GM19468 (cell line): Measurements from ENCODE around the gene FBXO24.

Experiments used
- ATAC-seq: cut with Tn5 transposase; IDR thresholded peaks from one replicate; pipeline ENCODE4 v1.9.1; 2021; ENCODE audit warnings: mild to moderate bottlenecking, moderate library complexity, moderate number of reproducible peaks; ENCODE audit not compliant: unreplicated experiment; ENCODE audit errors: extremely low read depth

FBXO24 gene

DNA sequence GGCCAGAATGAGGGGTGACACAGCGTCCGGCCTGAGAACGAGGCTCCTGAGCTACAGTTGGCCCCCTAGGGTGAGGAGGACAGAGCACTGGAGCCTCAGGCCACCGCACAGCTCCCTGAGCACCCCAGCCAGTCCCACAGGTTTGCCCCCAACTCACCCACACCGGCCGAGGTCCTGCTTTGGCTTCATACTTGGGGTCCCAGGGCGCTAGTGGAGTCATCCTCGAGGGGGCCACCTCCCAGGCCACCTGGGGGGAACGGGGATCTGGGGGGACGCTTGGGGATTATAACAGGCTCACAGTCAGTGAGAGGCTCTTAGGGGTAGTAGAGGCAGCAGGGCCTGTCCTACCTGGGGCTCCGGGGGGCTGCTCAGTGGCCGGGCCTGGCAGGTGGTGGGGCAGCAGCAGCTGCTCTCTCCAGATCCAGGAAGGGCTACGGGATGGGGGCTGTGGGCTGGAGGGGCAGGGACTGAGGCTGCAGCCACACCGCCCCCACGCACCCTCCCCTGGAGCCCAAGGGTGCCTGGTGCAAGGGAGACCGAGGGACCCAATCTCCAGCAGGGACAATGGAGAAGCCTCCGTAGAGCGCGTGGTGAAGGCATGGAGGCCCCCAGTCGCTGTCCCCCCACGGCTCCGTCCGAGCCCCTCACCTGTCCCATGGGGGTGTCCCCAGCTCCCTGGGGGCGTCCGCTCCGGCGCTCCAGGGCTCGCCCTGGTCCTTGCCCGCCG lies 13.0 kb upstream of the FBXO24 start:
- ATAC-seq = no peak

DNA sequence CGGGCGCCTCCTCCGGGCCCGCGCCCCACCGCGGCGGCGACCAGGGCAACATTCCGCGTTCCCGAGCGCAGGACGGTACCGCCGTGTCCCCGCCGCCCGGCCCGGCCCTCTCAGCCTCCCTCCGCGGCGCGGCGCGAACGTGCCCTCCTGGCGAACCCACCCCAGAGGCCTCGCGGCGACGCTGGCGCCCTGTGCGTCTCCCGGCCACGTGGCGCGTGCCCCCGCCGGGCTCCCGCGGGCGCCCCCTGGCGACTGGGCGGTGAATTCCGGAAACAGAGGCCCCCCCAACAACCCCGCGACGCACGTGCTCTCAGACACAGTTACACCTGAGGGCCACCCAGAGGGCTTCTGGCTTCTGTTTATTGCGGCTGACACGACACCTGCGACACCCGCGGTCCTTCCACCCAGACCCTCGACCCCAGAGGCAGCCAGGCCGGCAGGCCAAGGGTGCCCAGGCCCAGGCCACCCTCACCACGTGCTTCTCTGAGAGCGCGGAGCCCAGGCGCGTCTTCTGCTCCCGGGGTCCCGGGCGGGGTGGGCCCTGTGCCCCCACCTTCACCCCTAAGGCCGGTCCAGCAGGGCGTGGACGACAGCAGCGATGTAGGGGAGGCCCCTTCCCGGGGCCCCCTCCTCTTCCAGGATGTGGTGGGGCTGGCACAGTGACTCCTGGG lies 12.3 kb upstream of the FBXO24 start, which contains the start of gene SAP25:
TSS of gene SAP25 (minus strand) at position 210 of the 671 bp plus-strand sequence. CDS start at position 52, 158 bp downstream.
- no peak for ATAC-seq

DNA sequence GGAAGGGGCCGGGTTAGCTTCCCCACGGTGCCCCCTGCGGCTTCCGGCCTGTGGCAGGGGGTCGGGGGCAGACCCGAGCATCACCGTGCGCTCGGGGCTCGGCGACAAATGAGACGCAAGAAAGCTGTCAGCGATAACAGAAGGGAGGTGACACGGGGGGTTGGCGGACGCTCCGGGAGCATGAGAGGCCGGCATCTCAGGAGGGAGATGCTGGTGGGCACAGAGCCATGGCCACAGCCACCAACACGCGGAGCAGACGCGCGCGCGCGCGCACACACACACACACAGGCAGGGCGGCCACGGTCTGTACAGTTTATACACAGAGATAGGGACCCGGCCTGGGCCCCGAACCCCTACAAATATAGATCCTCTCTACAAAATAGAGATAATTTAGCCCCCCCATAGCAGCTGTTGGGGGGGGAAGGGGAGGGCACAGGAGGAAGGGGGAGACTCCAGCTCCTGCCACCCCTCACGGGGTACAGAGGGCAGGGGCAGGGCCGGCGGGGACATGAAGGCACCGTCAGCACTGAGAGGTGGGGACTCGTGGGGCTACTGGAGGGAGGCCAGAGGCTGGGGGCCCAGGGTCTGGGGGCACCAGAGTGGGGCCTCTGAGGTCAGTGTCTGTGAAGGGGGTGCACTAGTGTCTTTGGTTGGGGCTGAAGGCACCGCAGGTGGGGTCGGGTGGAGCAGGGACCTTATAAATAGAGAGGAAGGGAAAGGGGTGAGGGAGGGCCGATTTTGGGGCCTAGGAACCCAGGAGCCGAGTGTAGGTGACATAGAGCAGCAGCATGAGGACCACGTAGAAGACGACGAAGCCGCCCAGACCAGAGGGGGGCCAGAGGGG lies 11.5 kb upstream of the FBXO24 start:
- ATAC-seq = no peak

DNA sequence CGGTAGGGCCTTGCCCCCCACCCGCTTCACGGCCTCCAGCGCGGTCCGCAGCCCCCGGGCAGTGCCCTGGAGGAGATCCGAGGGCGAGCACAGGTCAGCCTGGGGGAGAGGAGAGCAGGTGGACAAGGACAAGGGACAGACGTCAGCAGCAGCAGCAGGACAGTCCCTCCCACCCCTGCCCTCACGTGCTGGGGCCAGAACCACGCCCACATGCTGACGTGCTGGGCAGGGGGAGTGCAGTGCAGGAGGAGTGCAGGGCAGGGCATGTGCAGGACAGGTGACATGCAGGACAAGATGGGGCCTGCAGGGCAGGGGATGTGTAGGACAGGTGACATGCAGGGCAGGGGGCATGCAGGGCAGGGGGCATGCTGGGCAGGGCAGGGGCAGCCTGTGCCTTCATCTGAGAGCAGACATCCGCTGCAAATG lies 10.9 kb upstream of the FBXO24 start:
- no peak for ATAC-seq

DNA sequence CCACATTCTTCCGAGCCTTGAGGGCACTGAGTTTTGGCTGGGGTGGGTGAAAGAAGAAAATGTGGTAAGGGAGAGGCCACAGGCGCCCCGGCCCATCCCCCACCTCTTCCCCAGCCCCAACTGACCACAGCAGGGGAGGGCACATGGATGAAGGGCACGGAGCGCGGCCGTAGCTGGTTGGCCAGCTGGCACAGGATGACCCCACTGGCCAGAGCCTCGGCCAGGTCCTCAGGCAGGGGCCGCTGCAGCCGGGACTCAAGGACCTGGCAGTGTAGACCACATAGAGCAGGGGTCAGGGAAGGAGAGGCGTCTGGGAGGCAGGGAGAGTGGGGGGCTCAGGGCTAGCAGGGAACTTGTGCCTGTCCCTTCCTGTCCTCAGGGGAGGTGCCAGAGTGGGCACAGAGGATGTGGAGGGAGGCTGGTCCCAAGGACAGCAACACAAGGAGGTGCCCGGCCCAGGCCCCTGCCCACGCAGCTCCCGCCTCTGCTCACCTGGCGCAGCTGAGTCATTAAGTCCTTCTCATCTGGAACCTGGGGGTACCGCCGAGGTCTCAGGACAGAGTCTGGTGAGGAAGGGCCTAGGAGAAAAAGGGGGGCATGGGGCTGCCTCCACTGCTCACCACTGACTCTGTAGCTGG lies 10.3 kb upstream of the FBXO24 start:
- no peak for ATAC-seq

DNA sequence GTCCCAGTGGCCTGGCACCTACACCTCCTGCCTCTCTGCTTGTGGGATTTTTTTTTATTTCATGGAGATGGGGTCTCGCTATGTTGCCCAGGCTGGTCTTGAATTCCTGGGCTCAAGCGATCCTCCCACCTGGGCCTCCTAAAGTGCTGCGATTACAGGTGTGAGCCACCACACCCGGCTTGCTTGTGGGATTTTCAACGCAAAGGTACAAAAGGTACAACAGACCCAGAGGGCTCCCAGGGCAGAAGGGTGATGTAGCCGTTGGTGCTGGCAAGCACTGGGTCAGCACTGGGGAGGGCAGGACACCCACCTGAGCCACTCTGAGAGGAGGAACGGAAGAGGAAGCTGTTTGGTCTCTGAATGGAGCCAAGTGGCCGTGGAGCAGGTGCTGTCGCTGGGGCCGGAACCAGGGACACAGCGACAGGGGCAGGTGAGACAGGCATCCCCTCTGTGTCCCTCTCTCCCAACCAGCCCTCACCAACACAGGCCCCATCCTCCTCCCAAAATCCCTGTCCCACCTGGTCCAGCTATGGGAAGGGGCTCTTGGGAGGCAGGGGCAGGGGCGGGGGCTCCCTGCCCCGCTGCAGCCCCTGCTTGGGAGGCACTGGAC lies 9.6 kb upstream of the FBXO24 start:
- ATAC-seq = no peak

DNA sequence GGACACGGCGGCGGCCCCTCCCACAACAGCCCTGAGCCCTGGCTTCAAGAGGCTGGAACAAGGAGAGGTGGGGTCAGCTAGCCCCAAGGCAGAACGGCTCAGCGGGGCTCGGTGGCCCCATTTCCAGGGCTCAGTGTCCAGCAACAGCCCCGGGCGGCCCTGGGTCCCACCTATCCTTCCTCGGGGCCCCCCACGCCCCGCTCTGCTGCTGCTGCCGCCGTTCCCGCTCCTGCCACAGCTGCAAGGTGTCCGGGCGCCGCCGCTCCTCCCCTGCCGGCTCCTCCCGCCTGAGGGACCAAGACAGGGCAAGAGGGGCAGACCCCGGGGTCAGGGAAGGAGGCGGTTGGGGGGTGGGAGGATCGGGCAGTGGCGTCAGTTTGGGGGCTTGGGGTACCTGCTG lies 9.0 kb upstream of the FBXO24 start:
- no peak for ATAC-seq

DNA sequence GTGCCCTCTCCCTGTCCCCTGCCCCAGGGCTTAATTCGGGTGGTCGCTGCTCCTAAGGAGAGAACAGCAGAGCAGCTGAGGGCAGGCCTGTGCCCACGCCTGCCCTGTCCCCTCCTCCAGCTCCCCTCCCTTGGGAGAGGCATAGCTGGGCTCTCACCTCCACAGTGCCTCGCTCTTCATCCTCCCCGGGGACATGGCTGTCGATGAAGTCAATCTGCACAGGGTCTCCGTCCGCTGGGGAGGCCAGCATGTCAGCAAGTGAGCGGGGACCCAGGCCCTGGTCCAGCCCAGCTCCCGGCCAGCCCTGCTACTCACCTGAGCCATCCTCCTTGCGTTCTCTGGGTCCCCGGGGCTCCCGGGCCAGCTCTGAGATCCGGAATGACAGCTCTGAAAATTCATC lies 8.6 kb upstream of the FBXO24 start:
- ATAC-seq = no peak

DNA sequence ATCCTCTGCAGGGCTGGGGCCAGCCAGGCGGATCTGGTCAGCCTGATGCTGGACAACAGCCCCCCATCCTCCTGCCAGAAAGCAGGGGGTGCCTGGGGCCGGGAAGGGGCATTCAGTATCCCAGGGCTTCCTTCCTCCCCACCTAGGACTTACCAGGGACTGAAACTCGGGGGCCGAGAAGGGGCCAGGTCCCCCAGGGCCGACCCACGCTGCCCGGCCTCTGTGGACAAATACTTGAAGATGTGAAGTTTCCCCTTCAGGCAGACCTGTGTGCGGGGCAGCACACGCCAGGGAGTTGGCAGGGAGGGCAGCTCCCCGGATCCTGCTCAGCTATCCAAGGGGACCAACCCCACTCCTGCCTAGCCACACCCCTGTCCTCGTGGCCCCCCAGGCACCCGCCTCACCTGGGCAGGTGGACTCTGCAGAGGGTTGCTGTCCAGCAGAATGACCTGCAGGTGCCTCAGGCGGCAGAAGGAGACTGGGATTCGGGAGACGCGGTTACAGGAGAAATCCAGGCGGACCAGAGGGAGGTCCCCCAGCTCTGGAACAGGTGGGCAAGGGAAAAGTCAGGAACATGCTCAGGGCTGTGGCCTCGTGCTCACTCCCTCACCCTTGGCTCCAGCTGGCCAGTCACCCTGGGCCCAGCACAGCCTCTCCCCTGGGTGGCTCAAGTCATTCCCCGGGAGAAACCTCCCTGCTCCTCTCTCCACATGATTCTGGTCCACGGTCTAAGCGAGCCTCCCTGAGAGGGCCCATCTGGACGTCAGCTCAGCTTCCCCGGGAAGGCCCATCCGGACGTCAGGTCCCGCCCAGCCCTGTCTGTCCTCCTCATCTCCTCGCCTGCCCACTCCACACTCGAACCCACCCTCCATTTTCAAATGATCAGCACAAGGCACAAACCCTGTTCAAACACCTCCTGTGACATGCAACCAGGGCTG lies 7.6 kb upstream of the FBXO24 start:
- ATAC-seq = no peak

DNA sequence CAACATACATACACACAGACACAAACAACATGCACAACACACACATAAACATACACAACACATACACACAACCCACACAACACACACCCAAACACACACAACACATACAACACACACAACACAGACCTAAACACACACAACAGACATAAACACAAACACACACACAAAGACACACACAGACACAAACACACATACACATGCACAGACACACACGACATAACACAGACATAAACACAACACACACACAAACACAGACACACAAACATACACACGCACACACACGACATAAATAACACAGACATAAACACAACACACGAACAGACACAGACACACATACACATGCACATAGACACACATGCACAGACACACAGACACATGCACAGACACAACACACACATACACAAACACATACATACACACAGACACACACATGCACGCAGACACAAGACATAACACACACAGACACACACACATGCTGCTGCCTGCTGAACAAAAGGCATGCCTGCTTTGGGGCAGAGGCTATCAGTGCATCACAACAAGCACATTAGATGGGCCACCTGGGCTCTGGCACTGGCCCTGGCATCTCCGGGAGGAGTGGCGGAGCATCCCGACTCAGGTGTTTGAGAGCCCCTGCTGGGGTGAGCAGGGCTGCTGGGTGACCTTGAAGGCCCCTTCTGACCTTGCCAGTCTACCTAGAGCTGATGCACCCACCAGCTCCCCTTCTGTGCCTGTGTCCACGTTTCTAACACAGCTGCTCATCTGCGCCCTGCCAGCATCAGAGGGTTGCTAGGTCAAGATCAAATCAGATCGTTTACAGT lies 5.5 kb upstream of the FBXO24 start:
- ATAC-seq = no peak

DNA sequence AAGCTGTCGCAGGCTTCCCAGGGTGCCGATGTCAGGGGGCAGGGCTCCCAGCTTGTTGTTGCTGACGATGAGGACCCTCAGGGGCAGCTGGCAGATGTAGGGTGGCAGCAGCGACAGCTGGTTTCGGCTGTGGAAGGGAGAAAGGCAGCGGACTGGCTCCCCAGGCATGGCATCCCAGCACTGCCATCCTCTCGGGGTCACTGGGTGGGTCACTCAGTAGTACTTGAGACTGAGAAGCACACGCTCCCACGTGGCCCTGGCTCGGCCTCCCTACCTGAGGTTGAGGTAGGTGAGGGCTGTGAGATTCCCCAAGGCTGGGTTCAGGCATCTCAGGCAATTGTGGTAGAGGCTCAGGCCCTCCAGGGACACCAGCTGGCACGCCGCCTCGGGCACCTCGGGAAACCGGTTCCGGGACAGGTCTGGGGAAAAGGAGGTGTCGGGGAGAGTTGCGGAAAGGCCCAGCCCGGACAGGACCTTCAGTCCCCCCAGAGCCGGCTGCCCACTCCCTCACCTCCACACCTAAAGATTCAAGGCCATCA lies 4.0 kb upstream of the FBXO24 start:
- ATAC-seq = no peak

DNA sequence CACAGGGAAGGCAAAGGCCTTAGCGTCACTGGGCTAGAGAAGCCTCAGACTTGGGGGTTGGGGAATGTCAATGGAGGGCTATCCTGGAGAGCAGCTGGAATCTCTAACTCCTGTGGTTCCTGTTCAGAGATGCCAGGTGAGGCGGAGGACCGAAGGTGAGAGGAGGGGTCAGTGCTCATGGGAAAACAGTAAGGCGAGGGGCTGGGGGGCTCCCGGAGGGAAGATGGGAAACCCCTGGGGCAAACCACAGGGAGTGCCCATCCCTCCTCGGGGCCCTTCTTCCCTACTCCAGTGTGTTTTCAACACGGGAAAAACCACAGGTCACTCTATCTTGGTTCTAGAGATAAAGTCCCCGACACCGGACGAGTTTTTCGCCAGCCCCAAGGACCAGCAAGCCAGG lies 3.5 kb upstream of the FBXO24 start:
- ATAC-seq = no peak

DNA sequence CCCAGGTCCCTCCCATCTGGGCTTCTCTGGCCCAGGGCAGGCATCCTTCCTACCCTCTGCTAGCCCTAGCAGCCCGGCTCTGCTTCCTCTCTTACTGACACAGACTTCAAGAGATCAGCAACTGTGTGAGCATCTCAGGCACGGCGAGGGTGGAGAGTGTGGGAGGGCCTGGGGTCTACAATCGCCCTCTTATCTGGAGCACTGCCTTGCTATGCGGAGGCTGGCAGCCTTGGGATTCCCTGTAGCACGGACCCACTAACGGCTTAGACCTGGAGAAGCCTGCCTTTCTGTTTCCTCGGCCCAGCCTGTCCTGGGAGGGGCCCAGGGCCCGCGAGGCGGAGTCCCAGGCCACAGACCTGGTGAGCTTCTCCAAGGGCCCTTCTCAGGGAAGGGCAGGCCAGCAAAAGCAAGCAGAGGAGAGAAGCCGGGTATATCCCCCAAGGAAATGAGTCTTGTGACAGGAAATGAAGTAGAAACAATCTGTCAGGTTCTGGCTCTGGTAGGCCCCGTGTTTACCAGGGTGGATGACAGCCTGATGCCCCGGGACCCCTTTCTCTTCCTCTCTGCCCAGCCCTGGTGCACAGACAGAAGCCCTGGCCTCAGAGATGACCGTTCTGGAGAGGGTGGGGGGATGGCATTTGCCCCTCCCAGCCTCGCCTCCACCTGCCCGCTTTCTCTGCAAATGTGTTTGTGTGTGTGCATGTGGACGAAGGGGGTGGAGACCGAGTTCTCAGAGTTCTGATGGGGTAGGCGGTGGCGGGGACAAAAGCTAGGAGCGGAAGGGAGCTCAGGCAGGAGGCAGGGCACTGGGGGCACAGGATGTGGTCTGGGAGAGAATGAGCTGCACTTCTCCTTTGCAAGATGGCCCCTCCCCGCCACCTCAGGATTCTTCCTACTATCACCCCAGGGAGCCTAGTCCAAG lies 2.7 kb upstream of the FBXO24 start:
- no peak for ATAC-seq

DNA sequence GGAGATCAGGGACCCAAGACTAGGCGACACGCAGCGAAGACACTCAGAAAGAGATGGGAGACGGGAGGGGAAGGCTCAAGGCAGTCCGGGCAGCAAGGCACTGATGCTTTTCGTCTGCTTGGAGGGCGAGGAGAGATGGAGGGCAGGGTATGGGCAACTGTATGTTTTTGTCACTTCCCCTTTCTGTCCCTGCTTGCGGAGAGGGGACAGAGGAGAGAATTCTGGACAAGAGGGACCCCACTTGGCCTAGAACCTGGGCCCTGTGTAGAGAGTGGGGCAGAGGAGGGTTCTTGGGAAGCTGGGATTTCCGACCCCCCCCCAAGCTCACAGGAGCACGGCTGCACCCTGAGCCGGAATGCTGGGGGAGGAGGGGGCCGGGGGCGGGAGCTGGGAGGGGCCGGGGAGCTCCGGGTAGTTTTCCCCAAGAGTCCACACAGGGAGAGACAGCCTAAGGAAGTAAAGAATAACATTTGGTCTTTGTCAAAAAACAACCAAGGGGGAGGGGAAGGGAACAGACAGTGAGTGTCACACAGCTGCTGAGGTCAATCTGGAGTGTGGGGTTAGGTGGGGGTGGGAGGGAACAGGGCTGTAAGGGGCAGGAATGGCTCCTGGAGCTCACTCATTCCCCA lies 2.0 kb upstream of the FBXO24 start:
- no peak for ATAC-seq

DNA sequence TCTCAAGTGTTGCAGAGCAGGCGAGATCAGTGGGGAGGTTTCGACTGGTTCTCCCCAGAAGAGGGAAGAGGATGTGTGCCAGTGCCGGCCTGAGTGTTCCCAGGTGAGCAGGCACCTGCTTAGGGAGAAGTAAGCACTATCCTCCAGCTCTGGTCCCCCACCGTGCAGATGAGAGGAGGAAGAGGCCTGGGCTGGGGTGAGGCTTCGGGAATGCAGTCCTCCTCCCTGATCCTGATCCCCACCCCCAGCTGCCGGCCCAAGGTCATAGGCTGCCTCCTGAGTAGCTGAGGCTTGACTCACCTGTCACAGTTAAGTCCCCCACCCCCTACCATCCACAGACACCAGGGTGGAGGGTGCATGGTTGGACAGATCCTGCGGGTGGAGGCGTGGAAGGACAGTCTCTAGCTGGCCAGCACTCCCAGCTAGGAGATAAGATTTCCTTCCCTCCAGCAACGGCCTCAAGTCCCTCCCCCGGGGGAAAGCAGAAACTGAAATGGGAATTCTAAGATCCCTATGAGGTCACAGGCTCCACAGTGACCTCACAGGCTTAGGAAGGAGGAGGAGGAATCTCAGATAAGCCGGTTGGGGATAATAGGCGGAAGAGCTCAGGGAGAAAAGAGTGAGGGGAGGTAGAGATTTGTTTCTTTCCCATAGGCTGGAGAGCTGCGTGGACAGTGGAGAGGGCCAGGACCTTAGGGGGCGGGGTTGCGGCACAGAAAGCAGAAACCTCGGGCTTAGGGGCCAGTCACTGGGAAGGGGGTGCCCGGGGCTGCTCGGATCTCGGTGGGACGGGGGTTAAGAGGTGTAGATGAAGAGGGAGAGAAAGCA lies 1.2 kb upstream of the FBXO24 start:
- no peak for ATAC-seq
